Panc1 (cell line): ENCODE measurements around the gene IL1A.

ENCODE experiments used
- CTCF ChIP-seq: fragments of 450-650 bp; IDR thresholded peaks from 2 replicates; pipeline ENCODE4 v1.5.1; 2017; ENCODE audit warnings: mild to moderate bottlenecking
- POLR2AphosphoS5 ChIP-seq: IDR thresholded peaks from 2 replicates; pipeline ENCODE4 v1.6.1; 2012; ENCODE audit warnings: mild to moderate bottlenecking, low read depth, low read length, moderate library complexity
- SIN3A ChIP-seq: IDR thresholded peaks from 2 replicates; pipeline ENCODE4 v1.6.1; 2012; ENCODE audit warnings: low read depth, mild to moderate bottlenecking, low read length, moderate library complexity, borderline replicate concordance; ENCODE audit not compliant: insufficient read depth

DNA sequence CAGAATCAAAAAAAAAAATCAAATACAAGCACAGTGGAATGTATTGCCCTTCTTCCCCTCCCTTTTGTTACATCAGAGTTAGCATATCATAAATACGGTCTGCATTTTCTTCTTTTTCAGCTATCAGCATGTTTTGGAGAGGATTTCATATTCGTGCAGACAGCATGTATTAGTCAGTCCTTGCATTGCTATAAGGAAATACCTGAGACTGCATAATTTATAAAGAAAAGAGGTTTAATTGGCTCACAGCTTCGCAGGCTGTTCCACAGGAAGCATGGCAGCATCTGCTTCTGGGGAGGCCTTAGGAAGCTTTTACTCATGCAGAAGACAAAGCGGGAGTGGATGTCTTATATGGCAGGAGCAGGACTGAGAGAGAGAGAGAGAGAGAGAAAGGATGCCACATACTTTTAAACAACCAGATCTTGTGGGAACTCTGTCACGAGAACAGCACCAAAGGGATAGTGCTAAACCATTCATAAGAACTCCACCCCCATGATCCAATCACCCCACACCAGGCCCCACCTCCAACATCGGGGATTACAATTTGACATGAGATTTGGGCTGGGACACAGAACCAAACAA, 43.4 kb upstream of the IL1A start:
- no peak for TF ChIP-seq CTCF
- TF ChIP-seq POLR2AphosphoS5, result no peak
- no peak for TF ChIP-seq SIN3A
